GM15510 (cell line): ENCODE results near the gene CNOT4.

Source experiments
- POLR2A ChIP-seq: IDR thresholded peaks from 3 replicates; pipeline ENCODE4 v1.6.1; 2011; ENCODE audit warnings: borderline replicate concordance; ENCODE audit not compliant: insufficient read length; ENCODE audit errors: extremely low read depth

Gene CNOT4

GRCh38 chr7:135337977-135338550 lies 171.8 kb downstream of the CNOT4 start:
- no peak for TF ChIP-seq POLR2A

GRCh38 chr7:135337506-135337905 lies 172.4 kb downstream of the CNOT4 start:
- TF ChIP-seq POLR2A, result no peak

GRCh38 chr7:135335628-135336139 lies 174.2 kb downstream of the CNOT4 start:
- TF ChIP-seq POLR2A, result no peak

- no peak for TF ChIP-seq POLR2A
Measured at GRCh38 chr7:135334830-135335543, 174.9 kb downstream of the CNOT4 start.

- no peak for TF ChIP-seq POLR2A
Measured at GRCh38 chr7:135333946-135334345, 176.0 kb downstream of the CNOT4 start.

GRCh38 chr7:135333200-135333599 lies 176.7 kb downstream of the CNOT4 start:
- TF ChIP-seq POLR2A, result no peak

GRCh38 chr7:135330088-135330487 lies 179.8 kb downstream of the CNOT4 start:
- TF ChIP-seq POLR2A, result no peak

GRCh38 chr7:135328526-135328925 lies 181.4 kb downstream of the CNOT4 start:
- no peak for TF ChIP-seq POLR2A

GRCh38 chr7:135328053-135328452 lies 181.8 kb downstream of the CNOT4 start:
- no peak for TF ChIP-seq POLR2A

- TF ChIP-seq POLR2A, result no peak
Measured at GRCh38 chr7:135327458-135327857, 182.4 kb downstream of the CNOT4 start.

GRCh38 chr7:135326636-135327280 lies 183.1 kb downstream of the CNOT4 start:
- no peak for TF ChIP-seq POLR2A

GRCh38 chr7:135322571-135323340 lies 187.1 kb downstream of the CNOT4 start:
- TF ChIP-seq POLR2A, result no peak

GRCh38 chr7:135321556-135321955 lies 188.3 kb downstream of the CNOT4 start:
- no peak for TF ChIP-seq POLR2A

- TF ChIP-seq POLR2A, result no peak
Measured at GRCh38 chr7:135320268-135320667, 189.6 kb downstream of the CNOT4 start.
